HG03196 (cell line): ENCODE data around the gene ADPGK.
"Not testable (repeated sequence)": the region's sequence is repeated elsewhere in the genome, so short reads cannot be mapped to it uniquely, and the experiment has no call there.

Source experiments
- ATAC-seq: cut with Tn5 transposase; IDR thresholded peaks from one replicate; pipeline ENCODE4 v1.9.1; 2021; ENCODE audit not compliant: unreplicated experiment

Gene ADPGK

GRCh38 chr15:72783640-72784455 is at the start of gene ADPGK:
Gene ADPGK, minus strand, starts transcription at chr15:72783758. Its CDS starts 67 bp downstream, at chr15:72783691.
- ATAC-seq: peak; percentile 69

- no peak for ATAC-seq
These were observed 43.7 kb upstream of the ADPGK start for GRCh38 chr15:72827226-72827625.

- ATAC-seq: no peak
These were observed 43.1 kb upstream of the ADPGK start for GRCh38 chr15:72826611-72827010.

- no peak for ATAC-seq
These were observed 42.3 kb upstream of the ADPGK start for GRCh38 chr15:72825829-72826228.

- no peak for ATAC-seq
These were observed 41.2 kb upstream of the ADPGK start for GRCh38 chr15:72824781-72825180.

GRCh38 chr15:72824112-72824511 is 40.6 kb upstream of the ADPGK start:
- no peak for ATAC-seq

GRCh38 chr15:72820278-72820677 is 36.7 kb upstream of the ADPGK start:
- ATAC-seq: no peak

GRCh38 chr15:72818632-72819031 is 35.1 kb upstream of the ADPGK start:
- ATAC-seq: no peak

GRCh38 chr15:72813345-72814004 is 29.9 kb upstream of the ADPGK start:
- ATAC-seq: no peak

GRCh38 chr15:72809329-72809728 is 25.8 kb upstream of the ADPGK start:
- ATAC-seq: no peak

- not testable (repeated sequence) for ATAC-seq
These were observed 23.8 kb upstream of the ADPGK start for GRCh38 chr15:72807346-72807745.

- ATAC-seq: no peak
These were observed 19.4 kb upstream of the ADPGK start for GRCh38 chr15:72803006-72803405.

- ATAC-seq: no peak
These were observed 18.2 kb upstream of the ADPGK start for GRCh38 chr15:72801590-72802325.

- ATAC-seq: no peak
These were observed 17.4 kb upstream of the ADPGK start for GRCh38 chr15:72800833-72801481.

- ATAC-seq: no peak
These were observed 14.3 kb upstream of the ADPGK start for GRCh38 chr15:72797834-72798233.

- ATAC-seq: no peak
These were observed 13.8 kb upstream of the ADPGK start for GRCh38 chr15:72797338-72797689.

- ATAC-seq: no peak
These were observed 13.2 kb upstream of the ADPGK start for GRCh38 chr15:72796515-72797337.

- ATAC-seq: no peak
These were observed 12.6 kb upstream of the ADPGK start for GRCh38 chr15:72796210-72796514.

- ATAC-seq: no peak
These were observed 10.5 kb upstream of the ADPGK start for GRCh38 chr15:72793766-72794660.

GRCh38 chr15:72792431-72792830 is 8.9 kb upstream of the ADPGK start:
- ATAC-seq: no peak
